GM19452 (cell line): Measurements from ENCODE around the gene HES7.
"Not testable (repeated sequence)": the region's sequence is repeated elsewhere in the genome, so short reads cannot be mapped to it uniquely, and the experiment has no call there.

Source experiments
- ATAC-seq: cut with Tn5 transposase; IDR thresholded peaks from one replicate; pipeline ENCODE4 v1.9.1; 2021; ENCODE audit not compliant: unreplicated experiment

Gene HES7

DNA sequence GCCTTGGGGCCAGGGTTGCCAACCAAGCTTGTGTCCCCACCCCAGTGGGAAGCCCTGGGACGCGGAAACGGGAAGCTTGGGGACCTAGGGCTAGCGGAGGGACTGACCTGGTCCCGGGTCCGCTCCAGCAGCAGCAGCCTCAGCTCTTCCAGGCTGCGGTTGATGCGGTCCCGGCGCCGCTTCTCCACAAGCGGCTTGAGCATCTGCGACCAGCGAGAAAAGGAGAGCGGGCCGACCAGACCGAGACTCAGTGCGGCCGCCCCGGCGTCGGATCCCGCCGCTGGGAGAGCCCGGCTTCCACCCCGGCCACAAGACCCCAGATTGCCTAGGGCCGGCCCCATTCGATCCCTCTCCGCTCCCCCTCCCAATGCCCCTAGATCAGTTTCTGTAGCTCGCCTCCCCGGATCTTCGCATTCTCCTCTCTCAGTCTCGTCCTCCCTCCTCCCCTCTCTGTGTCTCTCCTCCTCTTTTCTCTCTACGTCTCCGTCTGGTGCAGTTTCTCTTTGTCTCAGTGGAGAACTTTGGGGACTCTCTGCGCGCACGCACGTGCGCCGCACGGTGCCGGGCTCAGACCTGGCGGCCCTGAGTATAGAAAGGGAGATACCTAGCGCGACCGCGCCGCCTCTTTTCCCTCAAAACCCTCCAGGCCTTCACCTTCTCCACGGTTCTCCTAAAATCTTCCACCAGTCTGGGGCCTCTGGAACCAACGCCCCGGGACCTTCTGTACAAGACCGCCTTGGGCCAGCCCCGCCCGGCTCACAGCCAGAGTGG lies 797 bp downstream of the HES7 start:
- ATAC-seq: no peak

- ATAC-seq: no peak
These were observed 1.4 kb downstream of the HES7 start for GRCh38 chr17:8122422-8122923.

DNA sequence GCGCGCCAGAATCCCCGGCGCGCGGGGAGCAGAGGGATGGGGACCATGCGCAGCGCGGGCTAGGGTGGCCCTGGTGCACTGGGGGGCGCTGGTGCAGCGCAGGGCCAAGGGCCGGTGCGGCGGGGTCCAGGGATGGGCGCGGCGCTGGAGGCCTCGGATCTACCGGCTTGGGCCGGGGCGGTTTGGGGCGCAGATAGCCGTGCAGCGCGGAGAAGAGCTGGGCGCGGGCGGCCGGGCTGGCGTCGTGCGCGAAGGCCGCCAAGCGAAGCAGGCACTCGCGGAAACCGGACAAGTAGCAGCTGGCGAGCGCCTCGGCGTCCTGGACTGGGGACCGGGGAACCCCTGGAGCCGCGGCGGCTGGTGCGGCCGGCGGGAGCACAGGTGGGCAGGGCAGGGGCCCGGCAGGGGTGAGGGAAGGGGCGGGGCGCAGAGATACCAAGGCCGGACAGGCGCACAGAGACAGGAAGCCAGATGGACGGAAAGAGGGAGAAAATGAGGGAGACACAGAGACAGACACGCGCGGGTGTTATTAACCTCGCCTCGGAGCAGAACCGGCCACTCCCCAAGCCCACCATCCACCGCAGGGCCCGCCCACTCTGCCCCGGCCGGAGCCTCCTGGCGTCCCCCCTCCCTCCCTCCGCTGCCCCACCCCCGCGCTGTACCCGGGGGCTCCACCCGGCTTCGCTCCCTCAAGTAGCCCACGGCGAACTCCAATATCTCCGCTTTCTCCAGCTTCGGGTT lies 2.1 kb downstream of the HES7 start:
- no peak for ATAC-seq

- no peak for ATAC-seq
These were observed 2.6 kb downstream of the HES7 start for GRCh38 chr17:8121407-8121680.

DNA sequence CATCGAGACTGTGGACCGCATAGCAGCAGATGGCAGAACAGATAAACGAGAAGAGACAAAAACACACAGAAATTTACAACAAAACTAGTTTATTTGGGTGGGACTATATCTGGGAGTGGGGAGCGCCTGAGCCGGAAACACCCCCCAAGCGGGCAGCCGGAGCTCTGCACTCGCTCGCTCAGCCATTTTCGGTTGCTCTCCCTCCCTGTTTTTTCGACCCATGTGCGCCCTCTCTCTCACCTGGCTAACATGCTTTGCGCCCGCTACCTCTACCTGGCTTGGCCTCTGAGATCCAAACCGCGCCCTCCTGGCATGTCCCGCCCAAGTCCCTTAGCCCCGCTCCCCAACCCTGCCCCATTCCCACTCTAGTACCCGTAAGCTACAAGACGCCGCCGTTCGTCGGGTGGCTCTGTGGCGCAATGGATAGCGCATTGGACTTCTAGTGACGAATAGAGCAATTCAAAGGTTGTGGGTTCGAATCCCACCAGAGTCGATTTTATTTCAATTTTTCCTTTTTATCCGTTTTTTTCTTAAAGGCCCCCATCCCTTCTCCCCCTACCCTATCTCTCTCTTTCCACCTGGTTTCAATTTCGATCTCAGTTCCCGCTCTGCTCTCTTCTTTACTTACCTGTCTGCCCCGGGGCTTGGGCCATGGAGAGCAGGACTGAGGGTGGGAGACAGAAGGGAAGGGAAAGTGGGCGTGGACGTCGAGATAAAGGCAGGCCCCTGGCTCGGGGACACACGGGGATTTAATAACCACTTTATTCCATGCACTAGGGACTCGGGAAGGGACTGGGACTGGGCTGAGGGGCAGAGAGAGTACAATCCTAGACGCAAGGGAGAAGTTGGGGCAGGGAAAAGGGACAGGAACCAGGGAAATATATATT lies 3.1 kb downstream of the HES7 start:
- no peak for ATAC-seq

DNA sequence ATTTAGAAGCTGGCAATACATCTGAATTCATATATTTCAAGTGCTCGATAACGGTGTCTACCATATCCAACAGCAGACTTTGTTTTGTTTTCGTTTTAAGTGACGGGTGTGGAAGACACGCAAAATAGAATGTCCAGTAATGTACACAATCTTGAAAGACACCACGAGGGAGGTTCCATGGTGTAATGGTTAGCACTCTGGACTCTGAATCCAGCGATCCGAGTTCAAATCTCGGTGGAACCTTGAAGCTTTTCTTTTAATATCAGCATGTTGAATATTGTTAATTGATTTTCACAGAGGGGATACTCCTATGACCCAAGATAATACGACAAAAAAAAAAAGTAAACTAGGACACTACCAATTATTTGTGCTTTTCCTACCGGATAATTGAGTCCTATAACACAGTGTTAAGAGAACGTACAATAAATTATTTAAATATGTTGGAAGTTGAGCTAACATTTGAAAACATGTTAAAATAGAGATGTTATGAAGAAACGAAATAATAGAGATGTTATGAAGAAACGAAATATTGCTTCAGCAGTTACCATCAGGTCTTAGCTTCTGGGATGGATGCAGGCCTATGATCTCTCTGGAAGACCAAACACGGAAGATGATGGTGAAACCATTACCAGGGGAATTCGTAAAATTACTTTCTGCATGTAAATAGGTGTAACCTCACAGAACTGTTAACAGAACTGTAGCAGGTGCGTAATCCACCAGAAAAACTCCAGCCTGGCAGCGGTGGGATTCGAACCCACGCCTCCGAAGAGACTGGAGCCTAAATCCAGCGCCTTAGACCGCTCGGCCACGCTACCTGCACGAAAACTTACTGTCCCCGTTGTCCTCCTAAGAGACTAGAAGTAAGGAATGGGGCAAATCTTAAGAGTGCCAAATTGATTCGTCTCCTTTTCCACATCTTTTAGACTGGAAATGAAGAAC lies 4.1 kb downstream of the HES7 start:
- peak; percentile 20 for ATAC-seq

GRCh38 chr17:8118769-8119580 lies 4.9 kb downstream of the HES7 start:
- peak; percentile 42 for ATAC-seq

DNA sequence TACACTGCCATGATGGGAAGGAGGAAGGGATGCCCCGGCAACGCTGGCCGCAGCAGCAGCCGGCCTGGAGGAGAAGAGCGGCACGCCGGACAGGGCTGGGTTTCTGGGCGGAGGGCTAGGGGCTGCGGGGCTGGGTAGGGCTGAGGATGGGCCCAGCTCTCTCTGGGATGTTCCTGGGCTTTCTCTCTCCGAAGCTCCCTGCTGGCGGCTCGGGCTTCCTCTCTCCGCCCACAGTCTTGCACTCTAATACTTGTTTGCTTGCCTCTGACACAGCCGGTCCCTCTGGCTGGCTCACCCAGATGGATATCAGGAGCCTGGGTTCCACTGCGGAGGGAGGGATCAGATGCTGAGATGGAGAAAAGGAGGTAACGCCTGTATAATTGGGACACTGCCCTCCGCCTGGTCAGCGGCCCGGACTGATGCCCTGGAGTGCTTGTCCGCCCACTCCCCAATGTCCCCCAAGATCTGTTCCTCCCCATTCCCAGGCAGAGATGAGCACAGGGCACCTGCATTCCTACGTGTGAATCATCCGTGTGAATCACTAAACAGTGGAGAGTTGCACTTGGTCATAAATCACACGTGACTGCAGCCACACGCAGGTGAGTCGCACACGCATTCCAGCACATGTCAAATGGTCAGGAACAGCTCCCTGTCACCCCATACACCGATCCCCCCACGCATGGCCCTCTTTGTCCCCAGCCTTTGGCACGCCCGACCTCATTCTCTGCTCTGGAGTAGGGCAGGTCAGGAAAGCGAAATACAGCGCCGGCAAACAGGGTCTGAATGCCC lies 5.7 kb downstream of the HES7 start, which contains the start of gene ALOXE3:
Gene ALOXE3 (minus strand): TSS at position 535 of the 789 bp plus-strand sequence. CDS start 524 bp downstream, at position 11.
- ATAC-seq: no peak

GRCh38 chr17:8117367-8117979 lies 6.4 kb downstream of the HES7 start:
- no peak for ATAC-seq

DNA sequence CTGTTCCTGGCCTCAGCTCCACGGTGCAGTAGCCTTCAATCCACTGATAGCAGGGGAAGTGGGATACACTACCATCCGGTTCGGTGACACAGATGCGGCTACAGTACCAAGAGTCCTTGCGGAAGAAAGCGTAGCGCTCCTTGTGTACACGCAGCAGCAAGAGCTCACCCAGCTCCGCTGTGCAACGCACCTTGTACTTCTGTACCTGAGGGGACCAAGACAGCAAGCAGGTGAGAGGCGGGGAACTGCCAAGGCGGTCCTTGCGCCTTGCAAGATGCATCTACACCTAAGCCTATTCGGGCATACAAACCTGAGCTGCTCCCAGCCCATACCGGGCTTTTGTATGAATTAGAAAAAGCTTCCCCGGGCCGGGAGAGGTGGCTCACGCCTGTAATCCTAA lies 7.1 kb downstream of the HES7 start:
- ATAC-seq: no peak

GRCh38 chr17:8110907-8111306 lies 13.0 kb downstream of the HES7 start:
- no peak for ATAC-seq

DNA sequence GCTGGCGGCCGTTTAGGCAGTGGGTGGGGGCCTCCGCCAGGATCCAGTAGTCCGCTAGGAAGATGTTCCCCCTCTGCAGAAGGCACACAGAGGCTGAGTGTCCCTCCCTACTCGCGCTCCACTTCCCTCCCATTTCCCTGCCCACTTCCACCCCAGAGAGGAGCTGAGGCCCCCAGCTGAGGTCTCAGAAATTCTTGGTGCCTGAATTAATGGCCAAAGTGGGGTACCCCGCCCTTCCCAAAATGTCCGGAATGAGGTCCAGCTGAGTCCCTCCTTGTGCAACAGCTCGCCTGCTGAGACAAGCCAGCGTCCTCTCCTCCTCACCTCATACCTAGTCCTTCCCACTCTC lies 13.5 kb downstream of the HES7 start:
- ATAC-seq: no peak

- ATAC-seq: no peak
These were observed 14.0 kb downstream of the HES7 start for GRCh38 chr17:8109661-8110455.

- no peak for ATAC-seq
These were observed 14.8 kb downstream of the HES7 start for GRCh38 chr17:8108972-8109660.

GRCh38 chr17:8106980-8107379 lies 16.9 kb downstream of the HES7 start:
- ATAC-seq: not testable (repeated sequence)

- ATAC-seq: no peak
These were observed 17.9 kb downstream of the HES7 start for GRCh38 chr17:8105957-8106398.

DNA sequence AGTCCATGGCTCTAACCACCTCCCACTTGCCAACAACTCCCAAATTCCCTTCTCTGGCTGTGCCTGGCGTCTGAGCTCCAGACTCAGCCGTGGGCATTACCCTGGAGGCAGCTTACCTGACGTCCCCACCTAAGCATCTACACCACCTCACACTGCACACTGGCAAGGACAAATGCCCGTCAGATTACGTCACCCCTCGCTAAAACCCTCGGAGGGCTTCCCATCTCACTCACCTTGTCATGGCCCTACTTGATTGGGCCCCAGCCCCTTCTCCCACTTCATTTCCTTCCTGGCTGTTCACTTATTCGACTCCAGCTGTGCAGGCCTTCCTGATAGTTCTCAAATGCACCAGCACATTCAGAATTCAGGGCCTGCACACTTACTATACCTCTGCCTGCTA lies 19.0 kb downstream of the HES7 start:
- no peak for ATAC-seq
